IPS-18c (cell line): ENCODE results near the gene CEP112.

Experiments used
- H3K4me3 ChIP-seq: 2 replicates; pipeline ENCODE4 v1.7.0; 2013; ENCODE audit warnings: low read depth, mild to moderate bottlenecking, low read length, moderate library complexity; ENCODE audit not compliant: insufficient read depth
- H3K9me3 ChIP-seq: one replicate; pipeline ENCODE4 v1.6.1; 2013; ENCODE audit warnings: mild to moderate bottlenecking, low read length, moderate library complexity; ENCODE audit not compliant: control insufficient read depth, insufficient read depth

Gene CEP112

GRCh38 chr17:65593855-65594845, 597.8 kb downstream of the CEP112 start:
- Histone ChIP-seq H3K4me3 (no peak overlapping the region; the same call in 1 of the 2 replicates), H3K9me3 (no peaks in the 10 kb centered on the region)

GRCh38 chr17:65593092-65593854, 598.7 kb downstream of the CEP112 start:
- Histone ChIP-seq H3K9me3 (no peaks in the 10 kb centered on the region), H3K4me3 (no peak overlapping the region)

GRCh38 chr17:65592125-65592965, 599.6 kb downstream of the CEP112 start:
- H3K9me3 ChIP-seq, result no peaks in the 10 kb centered on the region
- no peak overlapping the region for H3K4me3 ChIP-seq

GRCh38 chr17:65589321-65589720, 602.6 kb downstream of the CEP112 start:
- H3K9me3 ChIP-seq, result no peaks in the 10 kb centered on the region

GRCh38 chr17:65588181-65588808, 603.6 kb downstream of the CEP112 start:
- no peaks in the 10 kb centered on the region for H3K9me3 ChIP-seq

More at GRCh38 chr17:65589321-65589720, 602.6 kb downstream of the CEP112 start:
- no peak overlapping the region for H3K4me3 ChIP-seq

GRCh38 chr17:65587534-65588180, 604.3 kb downstream of the CEP112 start:
- H3K9me3 ChIP-seq, result no peaks in the 10 kb centered on the region
- no peak overlapping the region for H3K4me3 ChIP-seq

More at GRCh38 chr17:65588181-65588808, 603.6 kb downstream of the CEP112 start:
- H3K4me3 ChIP-seq, result no peak overlapping the region

- H3K4me3 ChIP-seq, result no peak overlapping the region
- H3K9me3 ChIP-seq, result no peaks in the 10 kb centered on the region
Observed at GRCh38 chr17:65586899-65587298, 605.0 kb downstream of the CEP112 start.
